Neural cell (in vitro differentiated cells): ENCODE measurements around the gene PDE8B.

Experiments
- CTCF ChIP-seq: fragments of 450-650 bp; IDR thresholded peaks from 2 replicates; pipeline ENCODE4 v1.5.1; 2014; ENCODE audit warnings: antibody characterized with exemption, mild to moderate bottlenecking, moderate library complexity; ENCODE audit not compliant: poor library complexity, severe bottlenecking
- EP300 ChIP-seq: fragments of 450-650 bp; conservative IDR thresholded peaks from 2 replicates; pipeline ENCODE4 v1.6.1; 2014; ENCODE audit warnings: antibody characterized with exemption, mild to moderate bottlenecking, moderate library complexity; ENCODE audit not compliant: poor library complexity, severe bottlenecking
- EZH2 ChIP-seq: fragments of 200-600, 300-800 bp; shearing (Covaris generic), sonication (generic); IDR thresholded peaks from 2 replicates; pipeline ENCODE4 v1.6.1; 2014; ENCODE audit warnings: antibody characterized with exemption, low read length, borderline replicate concordance, mild to moderate bottlenecking; ENCODE audit not compliant: insufficient read depth, poor library complexity, severe bottlenecking
- POLR2AphosphoS5 ChIP-seq: IDR thresholded peaks from 2 replicates; pipeline ENCODE4 v1.6.1; 2012
- RAD21 ChIP-seq: fragments of 450-650 bp; conservative IDR thresholded peaks from 2 replicates; pipeline ENCODE4 v1.6.1; 2014; ENCODE audit warnings: antibody characterized with exemption, mild to moderate bottlenecking, moderate library complexity
- TAF1 ChIP-seq: IDR thresholded peaks from 2 replicates; pipeline ENCODE4 v1.6.1; 2012; ENCODE audit warnings: low read depth
- TF ChIP-seq, protein P1 (sequence below): IDR thresholded peaks from 2 replicates; pipeline ENCODE4 v1.6.1; 2012; ENCODE audit warnings: borderline replicate concordance

GRCh38 chr5:77431286-77431685, 220.8 kb downstream of the PDE8B start:
- TF ChIP-seq CTCF (no peak), EZH2 (no peak), POLR2AphosphoS5 (no peak), TAF1 (no peak), RAD21 (no peak), EP300 (no peak)
- TF ChIP-seq, protein P1, sequence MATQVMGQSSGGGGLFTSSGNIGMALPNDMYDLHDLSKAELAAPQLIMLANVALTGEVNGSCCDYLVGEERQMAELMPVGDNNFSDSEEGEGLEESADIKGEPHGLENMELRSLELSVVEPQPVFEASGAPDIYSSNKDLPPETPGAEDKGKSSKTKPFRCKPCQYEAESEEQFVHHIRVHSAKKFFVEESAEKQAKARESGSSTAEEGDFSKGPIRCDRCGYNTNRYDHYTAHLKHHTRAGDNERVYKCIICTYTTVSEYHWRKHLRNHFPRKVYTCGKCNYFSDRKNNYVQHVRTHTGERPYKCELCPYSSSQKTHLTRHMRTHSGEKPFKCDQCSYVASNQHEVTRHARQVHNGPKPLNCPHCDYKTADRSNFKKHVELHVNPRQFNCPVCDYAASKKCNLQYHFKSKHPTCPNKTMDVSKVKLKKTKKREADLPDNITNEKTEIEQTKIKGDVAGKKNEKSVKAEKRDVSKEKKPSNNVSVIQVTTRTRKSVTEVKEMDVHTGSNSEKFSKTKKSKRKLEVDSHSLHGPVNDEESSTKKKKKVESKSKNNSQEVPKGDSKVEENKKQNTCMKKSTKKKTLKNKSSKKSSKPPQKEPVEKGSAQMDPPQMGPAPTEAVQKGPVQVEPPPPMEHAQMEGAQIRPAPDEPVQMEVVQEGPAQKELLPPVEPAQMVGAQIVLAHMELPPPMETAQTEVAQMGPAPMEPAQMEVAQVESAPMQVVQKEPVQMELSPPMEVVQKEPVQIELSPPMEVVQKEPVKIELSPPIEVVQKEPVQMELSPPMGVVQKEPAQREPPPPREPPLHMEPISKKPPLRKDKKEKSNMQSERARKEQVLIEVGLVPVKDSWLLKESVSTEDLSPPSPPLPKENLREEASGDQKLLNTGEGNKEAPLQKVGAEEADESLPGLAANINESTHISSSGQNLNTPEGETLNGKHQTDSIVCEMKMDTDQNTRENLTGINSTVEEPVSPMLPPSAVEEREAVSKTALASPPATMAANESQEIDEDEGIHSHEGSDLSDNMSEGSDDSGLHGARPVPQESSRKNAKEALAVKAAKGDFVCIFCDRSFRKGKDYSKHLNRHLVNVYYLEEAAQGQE: no peak
